ENCODE measurements around the gene PCA3.
"Not testable (repeated sequence)": the region's sequence is repeated elsewhere in the genome, so short reads cannot be mapped to it uniquely, and the experiment has no call there.

The PCA3 gene

DNA sequence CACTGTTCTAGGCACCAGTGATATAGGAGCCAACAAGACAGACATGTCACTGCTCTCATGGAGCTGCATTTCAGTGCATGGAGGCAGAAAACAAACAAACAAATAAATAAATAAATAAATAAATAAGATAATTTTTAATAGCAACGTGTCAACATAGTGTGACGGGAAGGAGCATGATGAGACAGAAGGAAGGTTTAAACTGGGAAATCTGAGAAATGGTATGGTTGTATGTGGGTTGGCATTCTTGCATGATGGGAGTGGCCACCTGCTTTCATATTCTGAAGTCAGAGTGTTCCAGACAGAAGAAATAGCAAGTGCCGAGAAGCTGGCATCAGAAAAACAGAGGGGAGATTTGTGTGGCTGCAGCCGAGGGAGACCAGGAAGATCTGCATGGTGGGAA lies at the start of gene PCA3:
Gene PCA3, plus strand, starts transcription at position 301 of the 400 bp plus-strand sequence.
- DNase-seq = no peak

DNA sequence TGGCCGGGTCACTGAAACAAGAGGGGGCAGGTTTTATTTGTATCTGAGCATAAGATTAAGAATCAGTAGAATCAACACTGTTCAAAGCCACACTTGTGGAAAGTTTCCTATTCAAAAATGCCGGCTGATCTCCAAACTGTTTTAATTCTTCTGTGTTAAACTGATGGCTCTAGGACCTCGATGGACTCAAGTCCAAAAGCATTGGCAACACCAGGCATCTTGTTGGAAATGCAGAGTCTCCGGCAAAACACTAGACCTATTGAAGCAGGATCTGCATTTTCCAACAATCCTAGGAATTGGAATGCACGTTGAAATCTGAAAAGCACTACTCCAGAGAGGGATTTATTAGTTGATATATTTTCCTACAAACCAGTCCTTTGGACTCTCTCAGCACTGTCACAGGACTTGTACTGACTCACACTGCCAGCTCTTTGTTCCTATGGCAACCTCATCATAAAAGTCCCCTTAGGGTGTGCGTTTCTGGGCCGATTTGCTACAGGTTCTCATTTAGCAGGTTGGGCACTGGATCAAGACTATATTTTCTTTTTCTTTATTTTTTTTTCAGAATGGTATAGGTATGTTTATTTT lies 48.1 kb upstream of the PCA3 start:
- no peak for DNase-seq

DNA sequence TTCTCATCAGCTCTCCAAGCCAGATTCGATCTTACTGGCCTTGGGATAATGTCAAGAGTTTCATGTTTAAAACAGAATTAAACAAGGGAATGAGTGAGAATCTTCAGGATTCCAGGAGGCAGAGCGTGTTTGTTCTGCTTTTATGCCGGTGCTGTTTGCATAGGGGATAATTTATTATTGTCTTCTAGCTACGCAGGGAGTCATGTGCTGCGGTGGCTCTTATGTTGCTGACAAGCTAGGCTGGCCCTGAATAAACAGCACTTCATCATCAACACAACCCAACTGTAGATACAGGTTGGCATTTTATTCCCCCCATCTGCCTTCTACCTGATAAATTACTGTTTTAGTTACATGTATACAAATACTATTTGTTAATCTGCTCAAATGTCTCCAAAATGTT lies 47.1 kb upstream of the PCA3 start:
- DNase-seq = no peak

DNA sequence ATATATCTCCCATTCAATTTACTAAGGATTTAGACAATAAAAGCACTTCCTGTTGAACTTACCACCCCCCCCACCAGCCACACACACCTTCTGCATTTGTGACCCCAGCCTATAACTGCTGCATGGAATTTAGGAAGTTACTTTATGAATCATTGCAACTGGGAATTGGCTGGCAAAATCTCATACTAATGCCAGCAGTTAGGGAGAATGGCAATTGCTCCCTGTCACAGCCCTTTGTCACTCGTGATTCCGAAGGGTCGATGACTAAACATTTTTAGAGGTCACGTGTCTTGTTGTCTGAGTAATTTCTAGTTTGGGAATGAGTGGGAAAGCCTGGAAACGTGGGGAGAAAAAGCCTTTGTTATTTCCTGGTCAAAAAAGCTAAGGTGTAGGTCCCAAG lies 46.6 kb upstream of the PCA3 start:
- no peak for DNase-seq

DNA sequence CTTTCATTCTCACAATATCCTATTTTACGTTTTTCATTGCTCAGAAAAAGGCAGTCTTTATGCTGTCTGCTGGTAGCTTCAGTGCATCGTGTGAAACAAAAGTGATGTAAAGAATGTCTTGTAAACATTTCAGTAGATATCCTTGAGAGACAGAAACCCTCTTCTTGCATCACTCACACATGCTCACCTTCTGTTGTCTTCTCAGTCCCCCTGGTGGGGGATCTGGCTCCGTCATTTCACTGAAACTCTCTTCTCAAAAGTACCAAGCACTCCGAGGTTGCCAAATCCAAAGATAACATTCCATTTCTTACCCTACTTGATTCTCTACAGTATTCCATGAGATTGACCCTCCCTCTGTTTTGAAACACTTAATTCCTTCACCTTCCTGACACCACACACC lies 46.1 kb upstream of the PCA3 start:
- no peak for DNase-seq

DNA sequence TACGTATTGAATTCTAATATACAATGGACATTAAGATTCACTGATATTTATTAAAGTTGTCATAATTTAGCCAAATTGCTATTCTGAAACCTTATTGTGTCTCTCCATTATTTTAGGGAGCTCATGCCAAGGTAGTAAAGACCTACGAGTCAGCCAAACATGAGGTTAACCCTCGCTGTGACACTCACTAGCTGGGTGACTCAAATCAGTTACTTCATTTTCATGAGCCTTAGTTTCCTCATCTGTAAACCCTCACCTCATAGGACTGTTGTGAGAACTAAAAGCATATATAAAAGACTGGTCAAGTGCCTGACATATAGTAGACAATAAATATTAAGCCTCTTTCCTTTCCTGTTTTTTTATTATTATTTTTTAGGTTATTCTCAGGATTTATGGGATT lies 44.0 kb upstream of the PCA3 start:
- DNase-seq = no peak

DNA sequence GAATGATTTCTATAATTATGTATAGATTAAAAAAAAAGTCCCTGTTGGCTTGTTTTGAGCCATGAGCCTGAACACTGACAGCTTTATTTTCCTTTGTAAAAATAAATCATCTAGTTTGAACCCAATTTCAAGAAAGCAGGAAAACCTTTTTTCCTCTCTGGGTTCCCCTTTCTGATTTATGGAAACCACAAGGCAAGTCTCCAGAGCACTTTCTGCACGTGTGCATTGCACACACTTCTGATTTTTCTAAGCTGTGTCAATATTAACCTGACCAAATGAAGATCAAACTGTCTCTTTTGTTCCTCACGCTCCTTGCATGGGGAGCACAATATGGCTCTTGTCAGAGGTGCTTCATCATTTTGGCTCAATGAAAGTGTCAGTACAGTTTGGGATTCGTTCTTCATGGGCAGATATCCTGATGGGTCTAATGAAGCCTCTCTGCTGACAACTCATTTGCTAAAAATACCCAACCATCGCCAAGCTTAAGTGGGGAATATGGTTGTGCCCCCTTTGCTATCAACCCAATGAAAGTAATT lies 39.2 kb upstream of the PCA3 start:
- DNase-seq = no peak

DNA sequence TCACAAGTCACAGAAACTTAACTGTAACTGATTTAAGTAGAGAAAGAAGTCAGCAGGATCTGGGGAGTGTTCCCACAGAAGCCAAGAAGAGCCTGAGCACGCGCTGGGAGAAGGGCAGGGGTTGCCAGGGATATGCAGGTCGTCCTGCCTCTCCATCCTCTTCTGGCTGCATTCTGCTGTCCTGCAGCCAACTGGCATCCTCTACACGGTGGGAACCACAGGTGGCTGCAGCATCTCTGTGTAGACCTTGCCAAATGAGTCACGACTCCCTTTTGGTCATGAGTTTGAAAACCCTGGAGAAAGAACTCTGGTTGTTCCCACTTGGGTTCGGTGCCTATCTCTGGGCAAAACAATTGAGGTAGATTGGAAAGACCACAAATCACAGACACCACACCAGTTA lies 38.4 kb upstream of the PCA3 start:
- DNase-seq = no peak

DNA sequence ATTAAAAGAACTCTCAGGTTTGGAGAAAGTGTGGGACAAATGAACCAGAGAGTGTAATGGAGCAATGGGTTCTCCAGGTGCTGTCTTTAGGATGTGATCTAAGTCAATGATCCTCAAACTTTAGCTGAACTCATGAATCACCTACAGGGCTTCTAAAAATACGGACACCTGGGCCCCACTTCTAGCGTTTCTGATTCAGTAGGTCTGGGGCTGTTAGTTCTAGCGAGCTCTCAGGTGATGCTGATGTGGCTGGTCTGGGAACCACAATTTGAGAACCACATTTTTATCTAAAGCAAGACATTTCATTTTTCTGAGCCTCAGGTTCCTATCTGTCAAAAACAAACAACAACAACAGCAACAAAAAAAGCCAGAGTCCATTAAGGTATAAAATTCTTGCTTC lies 35.1 kb upstream of the PCA3 start:
- DNase-seq = no peak

DNA sequence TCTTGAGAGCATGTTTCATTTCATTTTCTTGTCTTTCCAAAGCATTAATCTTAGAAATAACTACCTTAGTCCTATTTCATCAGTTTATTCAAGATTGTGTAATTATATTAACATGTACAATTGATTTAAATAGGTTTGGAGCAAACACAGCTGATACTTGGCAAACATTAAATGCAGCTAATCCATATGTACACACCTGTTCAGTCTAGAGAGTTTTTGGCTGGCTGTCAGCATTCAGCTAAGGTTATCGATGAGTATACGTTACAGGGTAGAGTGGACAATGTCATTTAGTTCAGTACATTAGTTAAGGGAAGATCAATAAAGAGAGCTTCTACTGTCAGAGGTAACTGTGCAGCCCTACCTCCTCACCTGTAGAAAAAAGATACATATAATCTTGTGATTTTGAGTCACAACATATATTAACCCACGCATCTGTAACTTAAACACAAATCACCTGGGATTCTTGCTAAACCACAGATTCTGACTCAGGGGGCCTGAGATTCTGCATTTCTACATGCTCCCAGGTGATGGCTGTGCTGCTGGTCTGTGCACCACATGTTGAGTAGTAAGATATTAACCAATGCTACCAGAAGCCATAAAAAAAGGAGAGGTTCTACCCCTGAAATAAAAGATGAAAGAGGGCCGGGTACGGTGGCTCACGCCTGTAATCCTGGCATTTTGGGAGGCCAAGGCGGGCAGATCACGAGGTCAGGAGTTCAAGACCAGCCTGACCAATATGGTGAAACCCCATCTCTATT lies 34.1 kb upstream of the PCA3 start:
- DNase-seq = no peak

DNA sequence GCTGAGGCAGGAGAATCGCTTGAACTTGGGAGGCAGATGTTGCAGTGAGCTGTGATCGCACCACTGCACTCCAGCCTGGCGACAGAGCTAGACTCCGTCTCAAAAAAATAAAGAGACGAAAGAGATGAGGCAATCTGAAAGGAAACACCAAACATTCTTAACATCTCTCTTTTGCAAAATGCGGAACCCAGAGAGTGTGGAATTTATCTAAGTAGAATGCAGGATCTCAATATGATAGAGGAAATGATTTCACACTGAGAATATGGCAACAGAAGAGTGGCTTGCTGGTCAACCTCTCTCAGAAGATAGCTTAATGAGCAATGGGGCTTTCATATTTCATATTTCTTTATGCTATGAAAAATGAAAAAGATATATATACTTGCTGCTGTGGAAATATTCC lies 33.4 kb upstream of the PCA3 start:
- DNase-seq = no peak

DNA sequence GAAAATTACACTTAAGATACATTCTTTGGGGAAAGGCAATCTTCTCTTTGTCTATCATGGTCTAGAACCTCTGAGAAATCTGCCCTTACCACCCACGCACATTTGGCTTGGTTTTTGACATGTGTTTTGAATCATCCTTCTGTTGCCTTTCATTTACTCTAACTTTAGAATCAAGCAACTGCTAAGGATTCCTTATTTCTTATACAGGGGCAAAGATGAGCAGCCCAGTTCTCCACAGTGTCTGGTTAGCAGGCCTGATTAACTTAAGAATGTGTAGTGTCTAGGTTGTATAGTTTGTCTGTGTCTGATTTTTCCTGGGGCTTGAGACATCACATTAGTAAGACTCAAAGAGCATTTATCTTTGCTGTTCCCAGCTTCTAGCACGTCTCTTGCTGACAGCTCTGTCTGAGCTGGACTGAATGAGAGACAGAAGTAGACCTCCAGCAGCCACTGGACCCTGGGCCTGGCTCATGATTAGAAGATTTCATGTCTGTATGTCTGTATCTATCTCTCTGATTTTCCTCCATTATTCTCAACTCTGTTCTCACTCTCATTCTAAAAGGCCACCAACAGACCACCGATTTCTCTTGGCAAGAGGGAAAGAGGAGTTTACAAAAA lies 31.8 kb upstream of the PCA3 start:
- DNase-seq = no peak

DNA sequence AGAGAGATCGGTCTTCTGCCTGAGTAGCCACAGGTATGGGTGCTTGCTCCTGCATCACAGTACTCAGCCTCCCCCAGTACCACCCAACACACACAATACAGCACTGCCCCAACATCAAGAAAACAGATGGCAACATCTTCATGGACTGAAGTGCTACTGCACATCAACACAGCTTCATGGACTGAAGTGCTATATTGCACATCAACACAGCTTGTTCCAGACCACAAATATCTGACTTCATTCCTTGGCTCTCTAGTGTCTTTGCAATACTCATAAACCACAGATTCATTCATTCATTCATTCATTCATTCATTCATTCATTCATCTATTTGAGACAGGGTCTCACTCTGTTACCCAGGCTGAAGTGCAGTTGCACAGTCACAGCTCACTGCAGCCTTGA lies 31.1 kb upstream of the PCA3 start:
- DNase-seq = no peak

DNA sequence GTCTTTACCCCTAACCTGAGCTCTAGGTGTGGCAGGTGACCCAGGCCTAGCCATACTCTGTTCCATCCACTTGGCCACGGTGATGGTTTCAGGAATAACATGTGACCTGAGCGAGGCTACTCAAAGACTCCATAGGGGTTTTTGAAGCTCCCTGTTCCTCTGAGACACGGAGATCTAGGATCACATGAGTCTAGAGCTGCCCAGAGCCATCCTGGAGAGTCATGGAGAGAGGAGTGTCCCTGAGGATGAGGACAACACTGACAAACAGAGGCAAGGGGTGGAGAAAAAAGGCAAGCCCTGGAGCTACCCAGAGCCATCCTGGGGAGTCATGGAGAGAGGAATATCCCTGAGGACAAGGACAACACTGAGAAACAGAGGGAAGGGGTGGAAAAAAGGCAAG lies 29.5 kb upstream of the PCA3 start:
- DNase-seq = no peak

DNA sequence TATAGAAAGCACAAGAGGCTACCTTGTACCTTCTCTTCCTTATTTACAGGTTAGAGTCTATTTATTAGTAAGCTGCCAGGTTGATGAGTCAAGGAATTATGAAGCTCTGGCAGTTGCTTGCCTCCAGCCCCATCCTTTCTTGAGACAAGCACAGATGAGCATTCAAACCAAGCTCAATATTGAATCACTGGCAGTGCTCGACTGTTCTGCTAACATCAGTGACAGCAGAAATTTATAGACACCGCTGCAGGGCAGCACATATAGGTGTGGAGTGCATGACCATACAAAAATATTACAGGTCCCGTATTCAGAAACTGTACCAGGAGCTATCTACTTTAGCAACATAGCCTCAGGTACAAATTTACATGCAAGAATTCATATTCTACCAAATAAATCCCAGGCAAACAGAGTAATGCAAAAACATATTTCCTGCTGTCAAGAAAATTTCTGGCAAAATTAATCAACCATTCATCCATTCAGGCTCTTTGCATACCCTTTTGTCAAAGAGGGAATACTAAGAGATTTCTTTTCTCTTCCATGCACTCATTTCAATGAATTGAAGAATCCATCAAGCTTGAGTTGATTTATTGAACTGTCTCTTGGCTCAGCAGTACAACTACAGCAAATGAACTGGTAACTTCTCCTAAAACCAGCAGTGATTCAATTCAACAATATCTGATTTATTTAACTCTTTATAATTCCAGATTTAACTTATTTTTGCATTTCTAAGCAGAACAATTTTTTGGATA lies 26.9 kb upstream of the PCA3 start:
- no peak for DNase-seq

DNA sequence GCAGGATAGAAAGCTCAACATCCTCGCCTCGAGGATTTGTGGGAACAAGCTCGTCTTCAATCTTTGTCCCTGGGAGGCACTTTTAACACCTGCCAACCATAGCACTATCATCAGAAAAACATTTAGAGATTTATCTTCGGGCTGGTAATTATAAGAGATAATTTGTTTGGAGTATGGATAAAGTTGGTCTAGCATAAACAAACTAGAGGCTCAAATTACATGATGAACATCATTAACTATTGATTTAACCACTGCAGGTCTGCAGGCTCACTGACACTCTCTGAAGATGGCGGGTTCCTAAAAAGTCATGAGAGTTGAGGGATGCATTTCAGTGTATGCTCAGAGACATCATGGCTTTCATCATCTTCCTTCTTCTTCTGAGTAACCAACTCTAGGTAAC lies 25.8 kb upstream of the PCA3 start:
- no peak for DNase-seq

DNA sequence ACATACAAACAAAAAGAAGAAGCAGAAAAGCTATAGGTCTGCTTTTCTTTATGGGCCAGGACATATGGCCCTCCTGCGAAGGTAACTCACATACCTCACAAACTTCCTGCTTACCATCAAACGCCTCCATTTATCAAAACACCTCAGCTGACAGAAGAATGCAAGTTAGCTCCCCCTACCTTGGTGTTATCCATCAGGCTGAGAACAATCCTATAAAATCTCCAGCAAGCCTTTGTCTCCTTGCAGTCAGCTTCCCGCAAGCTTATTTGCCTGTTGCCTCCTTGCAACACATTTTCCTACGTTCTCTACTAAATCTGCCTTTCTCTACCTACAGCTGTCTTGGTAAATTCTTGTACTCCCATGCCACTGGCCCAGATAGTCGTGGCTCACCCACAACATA lies 22.7 kb upstream of the PCA3 start:
- DNase-seq = no peak

DNA sequence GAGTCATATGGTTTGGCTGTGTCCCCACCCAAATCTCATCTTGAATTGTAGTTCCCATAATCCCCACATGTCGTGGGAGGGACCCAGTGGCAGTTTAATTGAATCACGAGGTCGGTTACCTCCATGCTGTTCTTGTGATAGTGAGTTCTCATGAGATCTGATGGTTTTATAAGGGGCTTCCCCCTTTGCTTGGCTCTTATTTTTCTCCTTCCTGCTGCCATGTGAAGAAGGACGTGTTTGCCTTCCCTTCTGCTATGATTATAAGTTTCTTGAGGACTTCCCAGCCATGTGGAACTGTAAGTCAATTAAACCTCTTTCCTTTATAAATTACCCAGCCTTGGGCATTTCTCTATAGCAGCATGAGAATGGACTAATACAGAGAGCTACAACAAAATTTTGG lies 21.3 kb upstream of the PCA3 start:
- DNase-seq = not testable (repeated sequence)

DNA sequence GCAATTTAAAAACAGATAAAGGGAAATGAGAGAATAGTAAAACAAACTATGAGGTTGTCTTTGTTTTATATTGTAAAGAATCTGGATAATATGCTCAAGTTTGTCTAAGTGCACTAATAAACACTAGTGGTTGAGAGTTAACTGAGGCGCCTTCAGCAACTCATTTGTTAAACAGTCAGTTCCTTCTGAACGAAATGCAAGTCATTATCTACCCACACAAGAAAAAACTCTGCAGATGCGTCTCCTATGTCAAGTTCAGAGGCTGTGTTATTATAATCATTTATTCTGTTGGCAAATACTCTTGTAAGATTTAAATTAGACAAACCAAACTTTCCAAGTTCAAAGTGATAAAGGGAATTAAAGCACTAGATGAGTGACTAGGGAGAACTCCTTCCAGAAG lies 20.3 kb upstream of the PCA3 start:
- no peak for DNase-seq

DNA sequence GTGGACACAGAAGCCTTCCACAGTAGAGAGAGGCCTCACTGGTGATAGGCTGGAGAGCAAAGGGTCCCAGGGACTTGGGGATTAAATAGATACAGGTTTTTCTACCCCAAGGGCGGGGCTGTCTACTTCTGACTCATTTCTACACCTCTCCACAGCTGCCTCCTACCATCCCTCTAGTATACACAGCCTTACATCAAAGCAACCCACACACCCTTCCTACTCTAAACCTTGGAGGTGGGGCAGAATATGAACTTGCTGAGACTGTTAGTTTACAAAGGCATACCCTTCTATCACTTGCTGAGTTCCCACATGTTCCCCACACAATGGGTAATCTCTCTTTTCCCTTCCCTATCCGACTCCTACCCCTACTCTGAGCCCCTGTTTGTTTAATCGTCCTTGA lies 19.9 kb upstream of the PCA3 start:
- DNase-seq = no peak

DNA sequence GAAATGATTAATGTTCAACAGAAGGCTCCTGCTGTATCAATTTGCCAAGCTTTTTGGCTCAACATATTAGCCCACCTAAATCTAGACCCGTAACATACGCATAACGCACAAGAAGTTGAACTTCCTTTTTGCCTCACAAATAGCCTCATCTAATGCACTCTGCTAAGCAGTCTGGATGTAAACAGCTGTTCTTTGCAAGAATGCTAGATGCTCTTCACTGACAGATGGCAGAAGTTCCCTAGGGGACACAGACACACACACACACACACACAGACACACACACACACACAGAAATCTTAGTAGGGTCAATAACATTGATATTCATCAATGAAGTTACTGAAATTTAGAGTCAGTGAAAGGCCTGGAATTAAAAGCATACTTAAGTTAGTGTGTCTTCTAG lies 13.2 kb upstream of the PCA3 start:
- DNase-seq = no peak

DNA sequence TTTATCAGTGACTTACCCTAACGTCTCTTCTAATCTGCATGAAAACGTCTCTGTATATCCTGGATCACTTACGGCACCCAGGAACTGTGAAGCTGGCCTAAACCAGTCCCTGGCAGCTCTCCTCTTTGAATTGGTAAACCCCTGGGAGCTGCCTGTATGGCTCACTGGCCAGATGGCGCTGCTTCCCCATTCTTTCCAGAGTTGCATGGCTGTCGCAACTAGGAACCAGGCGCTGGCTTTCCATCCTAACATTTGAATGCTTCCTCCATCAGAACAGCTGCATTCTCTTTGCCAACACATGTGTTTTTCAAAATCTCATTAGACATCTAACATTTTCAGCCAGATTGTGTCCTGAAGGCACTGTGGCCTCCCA lies 8.0 kb upstream of the PCA3 start:
- DNase-seq = no peak

DNA sequence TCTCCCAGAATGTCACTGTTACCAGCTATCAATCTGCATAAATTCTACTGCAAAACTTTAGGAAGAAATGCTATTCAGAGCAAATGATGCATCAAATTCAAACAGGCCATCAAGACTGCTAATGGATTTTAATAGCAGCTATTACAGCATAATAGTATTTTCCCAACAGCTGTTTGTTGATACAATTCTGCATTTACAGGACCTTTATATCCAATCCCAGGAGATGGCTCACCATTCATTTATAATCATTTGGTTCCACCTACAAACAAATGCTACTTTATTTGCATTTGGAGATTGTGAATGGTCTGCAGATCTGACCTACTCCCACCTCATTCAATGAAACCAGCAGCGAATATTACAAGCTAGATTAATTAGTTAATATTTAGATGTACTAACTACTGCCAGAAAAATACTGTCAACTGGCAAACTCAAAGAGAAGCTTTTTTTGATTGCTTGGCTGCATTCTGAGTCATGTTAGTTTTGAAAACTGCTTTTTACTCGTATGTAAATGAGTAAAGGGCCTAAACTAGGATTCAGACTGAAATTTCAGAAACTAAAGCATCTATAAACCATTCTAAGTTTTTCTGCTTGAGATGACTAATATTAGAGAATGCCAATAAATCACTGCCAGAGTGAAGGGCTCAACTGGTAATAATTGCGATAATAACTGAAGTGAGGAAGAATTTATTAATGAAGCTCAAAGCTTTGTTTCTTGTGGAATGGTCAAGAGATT lies 7.1 kb upstream of the PCA3 start:
- DNase-seq = no peak

All from CD4-positive, alpha-beta T cell treated with Interleukin-17A for 1 hour (primary cell).